GM19328 (cell line): ENCODE results near the gene NCK2.
"Not testable (repeated sequence)": the region's sequence is repeated elsewhere in the genome, so short reads cannot be mapped to it uniquely, and the experiment has no call there.

Experiments
- ATAC-seq: cut with Tn5 transposase; IDR thresholded peaks from one replicate; pipeline ENCODE4 v1.9.1; 2021; ENCODE audit warnings: mild to moderate bottlenecking, moderate library complexity; ENCODE audit not compliant: unreplicated experiment

Gene NCK2

DNA sequence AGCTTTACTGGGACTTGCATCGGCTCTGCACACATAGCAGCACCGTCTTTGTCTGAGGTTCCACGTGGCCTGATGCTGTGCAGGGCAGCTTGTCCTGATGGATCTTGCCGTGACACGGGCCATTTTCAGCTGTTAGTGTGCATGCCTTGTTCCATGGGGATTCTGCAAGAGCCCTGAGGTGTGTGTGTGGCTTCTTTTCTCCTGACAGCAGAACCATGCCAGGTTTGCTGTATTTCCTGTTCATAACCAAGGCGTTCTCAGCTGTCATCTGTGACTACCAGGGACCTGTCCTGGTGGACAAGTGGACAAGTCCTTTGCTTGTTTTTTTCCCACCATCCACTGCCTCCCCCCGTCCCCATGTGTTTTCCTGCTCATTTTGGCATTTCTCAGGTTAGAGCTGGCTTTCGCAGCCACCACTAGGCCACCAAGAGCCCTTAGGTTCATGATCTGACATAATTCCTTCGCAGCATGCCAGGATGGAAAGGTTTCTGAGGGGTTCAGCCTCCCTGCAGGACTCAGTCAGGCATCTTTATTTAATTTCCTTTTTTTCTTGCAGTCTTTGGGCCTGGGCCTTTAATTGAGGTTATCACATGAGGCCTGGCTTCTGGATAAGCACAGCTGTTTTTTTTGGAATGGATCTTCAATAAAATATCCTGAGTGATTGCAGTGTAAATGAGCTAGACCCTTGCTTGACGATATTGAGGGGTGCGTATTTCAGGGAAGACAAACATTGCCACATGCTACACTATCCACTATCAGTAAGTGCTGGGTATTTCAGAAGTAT is 139.4 kb downstream of the NCK2 start:
- ATAC-seq: no peak

GRCh38 chr2:105885456-105885855 is 140.7 kb downstream of the NCK2 start:
- ATAC-seq: no peak

DNA sequence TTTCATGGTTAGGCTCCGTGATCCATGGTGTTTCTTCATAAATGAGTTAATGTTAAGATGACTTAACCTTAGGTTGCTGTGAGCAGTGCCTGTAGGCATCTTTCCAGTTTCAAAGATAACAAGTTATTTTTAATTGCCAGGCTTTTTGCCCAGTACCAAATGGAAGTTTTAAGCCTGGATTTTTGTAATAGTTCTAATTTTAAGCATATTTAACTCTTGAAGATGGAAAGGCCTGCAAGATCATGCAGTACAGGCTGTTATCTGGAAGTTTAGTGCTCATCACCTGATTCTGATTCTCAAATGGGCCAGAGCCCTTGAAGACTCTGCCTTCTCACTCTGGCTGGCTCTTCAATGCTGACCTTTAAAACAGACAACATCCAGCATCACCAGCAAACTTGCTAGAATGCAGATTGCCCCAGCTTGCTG is 141.3 kb downstream of the NCK2 start:
- ATAC-seq: no peak

GRCh38 chr2:105886687-105887086 is 142.0 kb downstream of the NCK2 start:
- no peak for ATAC-seq

DNA sequence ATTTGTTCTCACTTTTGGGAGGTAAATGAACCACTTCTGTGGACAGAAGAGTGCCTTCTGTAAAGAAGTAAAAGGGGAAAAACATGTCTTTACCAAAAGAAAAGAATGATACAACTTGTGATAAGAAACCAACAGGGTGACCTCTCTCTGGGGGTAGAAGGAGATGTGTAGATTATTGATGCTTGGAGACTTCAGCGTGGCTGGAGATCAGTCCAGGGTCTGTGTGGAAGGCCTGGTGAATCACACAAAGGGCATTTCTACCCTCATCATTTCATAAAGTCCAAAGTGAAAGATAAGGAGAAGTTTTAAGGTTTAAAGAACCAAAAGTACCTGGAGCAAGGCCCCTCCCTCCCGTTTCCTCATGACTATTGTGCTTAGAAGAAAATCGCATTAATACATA is 142.5 kb downstream of the NCK2 start:
- no peak for ATAC-seq

GRCh38 chr2:105888625-105889024 is 143.9 kb downstream of the NCK2 start:
- ATAC-seq: no peak

GRCh38 chr2:105889046-105889445 is 144.3 kb downstream of the NCK2 start:
- no peak for ATAC-seq

DNA sequence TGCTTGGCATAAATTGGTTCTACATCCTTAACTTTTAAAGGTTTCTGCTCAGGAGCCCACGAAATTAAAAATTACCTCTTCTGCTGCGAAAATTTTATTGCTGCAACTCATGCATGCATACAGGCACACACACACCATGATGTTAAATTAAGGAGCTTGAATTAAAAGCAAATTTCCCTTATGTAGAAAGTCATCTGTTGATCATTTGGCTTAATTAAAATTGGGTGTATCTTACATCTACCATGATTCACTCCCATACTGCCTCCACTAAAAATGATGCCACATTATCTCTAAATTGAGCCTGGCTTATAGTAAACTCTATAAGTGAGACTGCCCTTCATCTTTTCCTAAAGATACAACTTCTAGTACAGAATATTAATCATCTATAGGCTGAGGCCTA is 145.4 kb downstream of the NCK2 start:
- ATAC-seq: no peak

DNA sequence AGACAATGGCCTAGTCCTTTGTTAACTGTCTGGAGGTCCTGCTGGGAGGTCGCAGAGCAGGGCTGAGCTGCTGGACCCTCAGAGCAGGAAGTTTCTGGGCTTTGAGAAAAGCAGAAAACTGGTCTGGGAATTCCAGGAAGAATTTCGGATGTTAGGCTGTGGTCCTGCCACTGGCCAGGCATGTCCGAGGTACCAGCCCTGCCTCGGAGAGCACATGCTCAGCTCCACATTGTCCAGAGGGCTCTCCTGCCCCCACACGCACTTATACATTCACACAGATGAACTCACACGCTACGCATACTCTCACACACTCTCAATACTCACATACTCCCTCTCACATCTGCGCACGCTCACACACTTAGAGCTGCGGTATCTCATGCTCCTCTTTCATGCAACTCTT is 146.1 kb downstream of the NCK2 start:
- no peak for ATAC-seq

DNA sequence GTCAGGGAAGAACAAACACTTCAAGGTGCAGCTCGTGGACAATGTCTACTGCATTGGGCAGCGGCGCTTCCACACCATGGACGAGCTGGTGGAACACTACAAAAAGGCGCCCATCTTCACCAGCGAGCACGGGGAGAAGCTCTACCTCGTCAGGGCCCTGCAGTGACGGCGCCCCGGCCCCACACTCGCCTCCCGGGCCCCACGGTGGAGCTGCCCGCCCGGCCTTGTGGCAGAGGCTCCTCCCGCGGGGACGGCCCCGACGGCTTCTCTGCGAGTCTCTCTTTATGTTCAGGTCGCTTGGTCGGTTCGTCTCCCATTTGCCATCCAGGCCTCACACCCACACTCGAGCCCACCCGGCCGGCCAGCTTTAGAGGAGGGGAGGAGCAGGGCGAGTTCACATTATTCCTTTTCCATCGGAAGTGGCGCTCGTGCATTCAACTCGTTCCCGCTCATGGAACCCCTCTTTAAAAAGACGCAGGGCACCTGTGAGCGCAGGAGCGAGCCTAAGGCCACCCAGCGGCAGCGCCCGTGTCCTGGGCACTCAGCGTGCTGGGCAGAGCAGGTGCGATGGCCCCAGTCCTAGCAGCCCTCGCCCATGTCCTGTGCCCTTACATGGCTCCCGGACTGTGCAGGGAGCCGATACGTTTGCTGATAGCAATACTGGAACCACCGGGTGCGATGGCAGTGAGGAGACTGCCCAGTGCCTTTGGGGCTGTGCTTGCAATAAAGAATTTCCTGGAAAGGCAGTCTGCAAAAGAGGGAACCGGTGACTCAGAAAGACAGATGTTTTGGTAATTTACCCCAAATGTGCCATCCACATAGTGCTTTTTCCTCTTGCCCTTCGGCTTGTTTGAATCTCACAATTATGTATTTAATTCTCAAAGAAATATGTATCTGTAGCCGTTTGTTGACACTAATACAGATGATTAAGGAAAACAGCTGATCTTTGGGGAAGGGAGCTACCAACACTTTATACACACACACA is 148.6 kb downstream of the NCK2 start:
- ATAC-seq: no peak

- no peak for ATAC-seq
These were observed 149.7 kb downstream of the NCK2 start for GRCh38 chr2:105894327-105894944.

- ATAC-seq: no peak
These were observed 151.5 kb downstream of the NCK2 start for GRCh38 chr2:105895990-105896764.

DNA sequence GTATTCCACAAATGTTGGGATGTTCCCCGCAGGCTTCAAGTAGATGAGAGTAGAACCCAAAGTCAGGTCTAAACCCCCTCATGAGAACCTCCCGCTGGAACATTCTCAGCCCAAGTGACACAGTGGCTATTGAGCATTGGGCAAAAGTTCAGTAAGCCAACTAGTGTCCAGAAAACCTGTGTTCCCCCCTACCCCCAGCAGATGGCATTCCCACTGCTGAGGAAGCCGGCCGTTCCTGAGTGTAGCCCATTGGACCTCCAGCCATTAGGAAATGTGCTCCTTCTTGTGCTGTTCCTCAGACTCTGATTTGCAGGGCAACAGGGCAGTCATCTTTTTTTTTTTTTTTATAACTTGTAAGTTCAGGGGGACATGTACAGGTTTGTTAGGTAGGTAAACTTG is 152.1 kb downstream of the NCK2 start:
- no peak for ATAC-seq

GRCh38 chr2:105897694-105898093 is 153.0 kb downstream of the NCK2 start:
- ATAC-seq: not testable (repeated sequence)

- no peak for ATAC-seq
These were observed 158.5 kb downstream of the NCK2 start for GRCh38 chr2:105903051-105903674.

GRCh38 chr2:105904938-105905337 is 160.2 kb downstream of the NCK2 start:
- ATAC-seq: peak; percentile 86

DNA sequence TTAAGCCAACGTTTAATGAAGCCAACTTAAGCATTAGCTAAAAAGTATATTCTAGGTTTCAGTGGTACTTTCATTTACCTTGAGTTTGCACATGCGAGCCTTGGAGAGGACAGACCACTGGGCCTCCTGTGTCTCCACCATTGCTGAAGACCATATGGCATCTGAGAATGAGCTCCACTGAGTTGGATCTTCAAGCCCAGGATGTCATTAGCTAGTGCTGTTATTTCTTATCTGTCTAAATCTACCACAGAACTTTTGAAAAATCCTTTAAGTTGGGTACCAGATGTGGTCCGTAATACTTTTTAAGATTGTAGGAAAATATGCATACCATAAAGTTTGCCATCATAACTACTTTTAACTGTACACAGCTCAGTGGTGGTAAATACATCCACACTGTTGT is 161.8 kb downstream of the NCK2 start:
- no peak for ATAC-seq

- no peak for ATAC-seq
These were observed 162.5 kb downstream of the NCK2 start for GRCh38 chr2:105907184-105907583.

GRCh38 chr2:105909215-105909614 is 164.5 kb downstream of the NCK2 start:
- ATAC-seq: no peak
